Measurements from ENCODE around the gene PRC1. TPM values are rescaled to one million over a fixed set of nuclear protein-coding genes. Genes with fewer than 3 reads are reported as not detected.
"Not testable (repeated sequence)": the region's sequence is repeated elsewhere in the genome, so short reads cannot be mapped to it uniquely, and the experiment has no call there.

Gene PRC1
- total RNA-seq, 4 donors from 2014 or later = 3.6 to 12.9 (median 7.2) TPM

- peak within 1 kb of the TSS; percentile 0 to 85 (median 32) for H3K4me3 ChIP-seq (replicated peaks in 1 of 3)
- peak; percentile 86 to 92 for DNase-seq
- H3K27me3 ChIP-seq = no peaks in the 10 kb centered on the region
- peak; percentile 67 to 94 (median 88) for TF ChIP-seq CTCF (IDR thresholded peaks at IDR 0.05)
- peak in 1 of 2 donors; percentile 64 for TF ChIP-seq POLR2A (IDR thresholded peaks at IDR 0.05)
- H3K27ac ChIP-seq = peak within 1 kb of the TSS; percentile 68 to 97 (median 86)
- 0 to 3% methylated on average over 8 to 23 of the region's 52 CpGs for WGBS, 2 donors
- no peaks in the 10 kb centered on the region for H3K9me3 ChIP-seq
- no peaks in the 10 kb centered on the region for H3K36me3 ChIP-seq
- H3K4me1 ChIP-seq = peaks cover 23 to 45% of the 10 kb centered on the region in 2 donors
- intact Hi-C loops (cut with DNase I) = no loop called here
Observed at GRCh38 chr15:90931828-90932659, 62.3 kb downstream of the PRC1 start, which contains the start of gene HDDC3. TSS of gene HDDC3 (minus strand) at chr15:90932549. CDS start at chr15:90932540, 9 bp downstream.

- no peak for DNase-seq
- 18 to 28% methylated on average over 6 of the region's 6 CpGs for WGBS, 2 donors
- TF ChIP-seq CTCF (IDR thresholded peaks at IDR 0.05) (no peak), POLR2A (IDR thresholded peaks at IDR 0.05) (no peak)
- Histone ChIP-seq H3K27me3 (no peaks in the 10 kb centered on the region), H3K36me3 (no peaks in the 10 kb centered on the region), H3K4me3 (replicated peaks in 1 of 3) (peak overlapping the region in 2 of 3 donors; percentile 0 to 85), H3K4me1 (peaks cover 23 to 45% of the 10 kb centered on the region in 2 donors), H3K27ac (peak overlapping the region; percentile 68 to 97 (median 86)), H3K9me3 (no peaks in the 10 kb centered on the region)
- intact Hi-C loops (cut with DNase I) = no loop called here
Observed at GRCh38 chr15:90931575-90931827, 62.8 kb downstream of the PRC1 start.

- Histone ChIP-seq H3K9me3 (no peaks in the 10 kb centered on the region), H3K4me1 (peaks cover 22 to 40% of the 10 kb centered on the region in 2 donors), H3K4me3 (replicated peaks in 1 of 3) (peak overlapping the region in 1 of 3 donors; percentile 85), H3K27ac (peak overlapping the region; percentile 86 to 97 (median 93)), H3K27me3 (no peaks in the 10 kb centered on the region), H3K36me3 (no peaks in the 10 kb centered on the region)
- WGBS, 2 donors = 67 to 79% methylated on average over 15 of the region's 15 CpGs
- intact Hi-C loops (cut with DNase I) = no loop called here
- no peak for DNase-seq
- TF ChIP-seq CTCF (IDR thresholded peaks at IDR 0.05) (no peak), POLR2A (IDR thresholded peaks at IDR 0.05) (no peak)
Observed at GRCh38 chr15:90930861-90931574, 63.3 kb downstream of the PRC1 start.

- no peak for DNase-seq
- H3K4me1 ChIP-seq = peaks cover 15 to 31% of the 10 kb centered on the region in 2 donors
- 50 to 52% methylated on average over 21 of the region's 21 CpGs for WGBS, 2 donors
- no peaks in the 10 kb centered on the region for H3K36me3 ChIP-seq
- peak overlapping the region; percentile 86 to 97 (median 93) for H3K27ac ChIP-seq
- intact Hi-C loops (cut with DNase I) = no loop called here
- no peaks in the 10 kb centered on the region for H3K27me3 ChIP-seq
- H3K4me3 ChIP-seq (replicated peaks in 1 of 3) = peak overlapping the region in 2 of 3 donors; percentile 61 to 81
- no peaks in the 10 kb centered on the region for H3K9me3 ChIP-seq
- TF ChIP-seq POLR2A (IDR thresholded peaks at IDR 0.05) (no peak), CTCF (IDR thresholded peaks at IDR 0.05) (no peak)
Observed at GRCh38 chr15:90929246-90930019, 64.9 kb downstream of the PRC1 start.

GRCh38 chr15:90928106-90928505, 66.2 kb downstream of the PRC1 start:
- intact Hi-C loops (cut with DNase I); H3K9me3 ChIP-seq; H3K36me3 ChIP-seq; H3K27me3 ChIP-seq; H3K4me3 ChIP-seq (replicated peaks in 1 of 3); H3K27ac ChIP-seq; DNase-seq: not testable (repeated sequence)
- peaks cover 9 to 23% of the 10 kb centered on the region in 2 donors for H3K4me1 ChIP-seq
- 94 to 95% methylated on average over 7 of the region's 7 CpGs for WGBS, 2 donors

GRCh38 chr15:90926766-90927165, 67.6 kb downstream of the PRC1 start:
- H3K9me3 ChIP-seq; H3K4me3 ChIP-seq (replicated peaks in 1 of 3); H3K27me3 ChIP-seq; H3K36me3 ChIP-seq; H3K27ac ChIP-seq; intact Hi-C loops (cut with DNase I); DNase-seq: not testable (repeated sequence)
- 92 to 94% methylated on average over 10 of the region's 10 CpGs for WGBS, 2 donors
- peaks cover 9 to 15% of the 10 kb centered on the region in 2 donors for H3K4me1 ChIP-seq
